Stimulated activated CD8-positive, alpha-beta memory T cell treated with anti-CD3 and anti-CD28 coated beads, Interleukin-4, amount 100 ng/mL, for 1 hour (primary cell): ENCODE measurements around the gene OR7A17.

Experiments
- DNase-seq, 2 donors: peaks; one replicate each; pipeline ENCODE4 v3.0.0-alpha.2; 2020; ENCODE audit warnings: low read depth in 2 of 2, low spot score in 1 of 2

Gene OR7A17

DNA sequence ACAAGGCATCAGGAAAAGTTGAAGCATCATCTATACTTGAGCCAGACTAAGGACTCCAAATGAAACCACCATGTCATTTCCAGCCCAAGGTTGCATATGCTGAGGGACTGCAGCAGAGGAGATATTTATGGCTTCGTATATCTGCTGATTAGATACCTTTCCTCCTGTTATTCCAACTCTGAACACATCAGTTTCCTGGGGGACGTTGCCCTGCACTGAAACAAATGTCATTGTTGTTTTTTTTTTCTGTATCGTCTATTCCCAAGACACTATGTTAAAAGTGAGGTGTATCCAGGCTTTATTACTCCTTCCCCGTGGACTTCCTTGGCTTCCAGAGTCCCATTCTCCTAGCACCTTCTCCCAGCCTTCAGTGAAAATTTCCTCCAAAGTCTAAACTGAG is at the start of gene OR7A17:
Gene OR7A17 (minus strand): TSS at position 101 of the 400 bp plus-strand sequence. CDS start 4,777 bp downstream, outside the sequence.
- no peak for DNase-seq

DNA sequence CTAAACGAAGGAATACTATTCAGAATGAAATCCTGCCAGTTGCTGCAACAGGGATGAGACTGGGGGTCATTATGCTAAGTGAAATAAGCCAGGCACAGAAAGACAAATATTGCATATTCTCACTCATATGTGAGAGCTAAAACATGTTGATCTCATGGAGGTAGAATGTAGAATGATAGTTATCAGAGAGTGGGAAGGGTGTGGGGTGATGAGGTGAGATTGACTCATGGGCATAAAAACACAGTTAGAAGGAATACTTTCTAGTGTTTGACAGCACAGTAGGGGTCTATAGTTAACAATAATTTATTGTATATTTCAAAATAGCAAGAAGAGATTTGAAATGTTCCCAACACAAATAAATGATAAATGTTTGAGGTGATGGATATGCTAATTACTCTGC is 47.6 kb upstream of the OR7A17 start:
- DNase-seq, result no peak

DNA sequence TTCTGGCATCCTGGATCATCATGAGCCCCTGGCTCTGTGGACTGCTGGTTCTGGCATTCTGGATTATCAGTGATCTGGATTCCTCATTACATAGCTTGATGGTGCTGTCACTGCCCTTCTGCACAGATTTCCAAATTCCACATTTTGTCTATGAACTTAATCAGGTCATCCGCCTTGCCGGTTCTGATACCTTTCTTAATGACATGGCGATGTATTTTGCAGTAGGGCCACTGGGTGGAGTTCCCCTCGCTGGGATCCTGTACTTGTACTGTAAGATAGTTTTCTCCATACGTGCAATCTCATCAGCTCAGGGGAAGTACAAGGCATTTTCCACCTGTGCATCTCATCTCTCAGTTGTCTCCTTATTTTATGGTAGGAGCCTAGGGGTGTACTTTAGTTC is 30.9 kb upstream of the OR7A17 start:
- no peak for DNase-seq

DNA sequence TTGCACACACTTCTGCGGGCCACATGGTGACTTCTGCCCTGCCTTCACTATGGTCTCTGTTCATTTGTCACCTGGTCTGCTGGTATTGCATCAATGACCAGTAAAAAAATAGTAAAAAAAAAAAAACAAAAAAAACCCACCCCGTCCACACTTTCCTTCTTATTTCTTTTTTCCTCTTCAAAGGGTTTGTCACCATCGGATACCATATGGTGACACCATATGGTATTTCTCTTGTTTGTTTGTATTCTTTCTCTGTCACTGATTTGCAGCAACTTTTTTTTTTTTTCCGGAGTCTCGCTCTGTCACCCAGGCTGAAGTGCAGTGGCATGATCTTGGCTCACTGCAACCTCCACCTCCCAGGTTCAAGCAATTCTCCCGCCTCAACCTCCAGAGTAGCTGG is 29.2 kb upstream of the OR7A17 start:
- DNase-seq, result no peak

DNA sequence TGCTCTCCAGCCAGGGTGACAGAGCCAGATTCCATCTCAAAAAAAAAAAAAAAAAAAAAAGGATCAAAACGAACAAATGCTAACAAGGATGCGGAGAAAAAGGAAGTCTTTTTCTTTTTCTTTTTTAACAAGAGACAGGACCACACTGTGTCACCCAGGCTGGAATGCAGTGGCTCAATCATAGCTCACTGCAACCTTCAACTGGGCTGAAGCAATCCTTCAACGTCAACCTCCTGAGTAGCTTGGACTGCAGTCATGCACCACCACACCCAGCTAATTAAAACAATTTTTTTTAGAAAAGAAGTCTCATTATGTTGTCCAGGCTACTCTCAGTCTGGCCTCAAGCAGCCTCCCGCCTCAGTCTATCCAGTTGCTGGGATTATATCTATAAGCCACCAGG is 20.8 kb upstream of the OR7A17 start:
- DNase-seq, result no peak

DNA sequence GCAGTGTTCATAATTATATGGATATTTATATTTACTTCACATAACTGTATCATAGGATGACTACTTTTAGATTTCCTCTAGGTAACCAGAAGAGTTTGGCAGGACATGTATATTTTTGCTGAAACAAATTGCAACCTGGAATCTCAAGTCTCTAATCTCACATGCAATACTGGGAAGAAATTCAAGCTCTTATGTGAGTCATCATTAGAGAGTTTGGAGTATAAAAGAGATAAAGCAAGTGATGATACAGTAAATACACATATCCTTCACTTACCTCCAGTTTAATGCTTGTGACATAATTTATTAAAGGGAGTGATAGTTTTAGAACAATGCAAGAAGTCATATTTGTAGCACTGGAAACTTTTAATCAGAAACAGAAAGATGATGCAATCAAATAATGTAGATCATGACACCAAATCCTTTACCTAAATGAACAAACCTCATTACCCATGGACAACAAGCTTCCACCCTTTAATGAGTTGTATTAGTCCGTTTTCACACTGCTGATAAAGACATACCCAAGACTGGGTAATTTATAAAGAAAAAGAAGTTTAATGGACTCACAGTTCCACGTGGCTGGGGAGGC is 15.8 kb upstream of the OR7A17 start:
- DNase-seq, result no peak

DNA sequence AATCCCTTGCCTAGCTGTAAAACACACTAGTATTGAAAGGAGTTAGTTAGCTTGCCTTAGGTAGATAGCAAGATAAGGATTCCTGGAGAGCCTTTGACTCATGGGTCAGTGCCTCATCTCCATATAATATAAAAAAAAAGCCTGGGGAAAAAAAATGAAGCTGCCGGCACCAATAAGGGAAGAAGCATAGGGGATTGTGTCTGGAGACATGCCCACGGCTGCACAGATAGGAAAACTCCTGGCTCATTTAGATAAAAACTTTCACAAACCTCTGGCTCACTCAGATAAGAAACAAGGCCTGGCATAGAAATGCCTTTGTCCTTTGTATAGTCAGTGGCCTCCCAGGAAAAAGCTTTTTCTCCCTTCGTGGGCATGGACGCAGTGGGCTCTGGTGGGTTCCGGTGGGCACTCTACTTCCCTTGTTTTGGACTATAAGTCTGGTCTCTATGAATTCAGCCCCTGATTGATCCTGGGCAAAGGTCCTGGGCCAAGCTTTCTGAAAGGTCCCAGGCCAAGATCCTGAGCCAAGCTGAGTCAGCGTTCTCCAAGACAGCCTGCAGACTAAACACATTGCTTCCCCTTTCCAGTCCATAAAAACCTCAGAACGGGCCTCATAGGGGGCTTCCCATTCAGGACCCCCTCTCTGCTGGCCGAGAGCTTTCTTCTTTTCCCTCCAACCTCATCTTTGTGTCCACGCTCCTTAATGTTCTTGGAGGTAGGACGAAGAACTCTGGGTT is 4.9 kb upstream of the OR7A17 start:
- DNase-seq, result no peak

DNA sequence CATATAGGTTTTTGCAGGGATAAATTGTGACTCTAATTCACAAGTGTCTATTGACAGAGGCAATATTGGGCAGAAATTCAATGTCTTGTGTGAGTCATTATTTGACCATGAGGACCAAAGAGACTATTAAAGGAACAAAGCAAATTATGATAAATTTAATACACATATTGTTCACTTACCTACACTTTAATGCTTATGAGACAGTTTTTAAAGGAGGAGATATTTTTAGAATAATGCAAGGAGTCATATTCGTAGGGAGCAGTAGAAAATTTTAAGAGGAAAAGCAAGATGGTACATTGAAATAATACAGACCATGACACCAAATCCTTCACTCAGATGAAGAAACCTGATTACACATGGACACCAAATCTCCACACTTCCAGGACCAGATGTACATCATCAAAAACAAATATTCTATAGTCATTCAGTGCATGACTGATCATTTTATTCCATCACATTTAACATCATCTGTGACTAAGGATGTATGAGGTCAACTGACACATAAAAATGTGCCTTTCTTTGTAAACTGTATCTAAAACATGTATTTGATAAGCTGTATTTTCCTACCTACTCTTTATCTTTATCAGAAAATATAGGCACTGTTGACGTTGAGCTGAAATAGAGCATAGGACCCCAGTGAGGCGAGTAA is 4.2 kb upstream of the OR7A17 start:
- DNase-seq, result no peak

DNA sequence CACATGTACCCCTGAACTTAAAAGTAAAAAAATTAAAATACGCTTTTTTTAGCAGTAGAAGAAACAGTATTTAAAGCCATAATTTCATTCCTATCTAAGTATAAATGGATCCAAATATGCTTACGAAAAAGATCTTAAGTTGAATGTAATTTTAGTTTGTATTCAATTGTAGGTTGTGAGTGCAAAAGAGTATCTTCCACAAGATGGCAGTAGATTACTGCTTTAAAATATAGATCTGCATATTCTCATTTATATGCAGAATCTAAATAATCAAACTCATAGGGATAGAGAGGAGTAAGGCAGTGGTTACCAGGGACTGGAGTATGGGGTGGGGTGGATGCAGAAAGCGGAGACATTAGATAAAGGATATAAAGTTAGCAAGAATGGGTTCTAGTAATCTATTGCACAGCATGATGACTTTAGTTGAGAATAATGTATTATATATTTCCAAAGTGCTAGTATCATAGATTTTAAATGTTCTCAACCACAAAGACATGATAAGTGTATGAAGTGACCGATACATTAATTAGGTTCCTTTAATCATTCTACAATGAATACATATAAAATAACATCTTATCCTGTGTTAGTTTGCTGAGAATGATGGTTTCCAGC is 14.2 kb downstream of the OR7A17 start:
- no peak for DNase-seq

DNA sequence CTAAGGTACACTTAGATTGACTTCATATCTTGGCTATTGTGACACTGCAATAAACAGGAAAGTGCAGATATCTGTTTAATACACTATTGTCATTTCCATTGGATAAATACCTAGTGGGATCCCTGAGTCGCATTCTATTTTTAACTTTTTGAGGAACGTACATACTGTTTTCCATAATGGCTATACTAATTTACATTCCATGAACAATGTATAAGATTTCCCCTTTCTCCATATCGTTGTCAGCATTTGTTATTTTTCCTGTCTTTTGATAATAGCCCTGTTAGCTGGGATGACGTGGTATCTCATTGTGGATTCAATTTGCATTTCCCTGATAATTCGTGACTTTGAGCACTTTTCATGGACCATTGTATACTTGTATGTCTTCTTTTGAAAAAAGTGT is 17.4 kb downstream of the OR7A17 start:
- DNase-seq, result no peak

DNA sequence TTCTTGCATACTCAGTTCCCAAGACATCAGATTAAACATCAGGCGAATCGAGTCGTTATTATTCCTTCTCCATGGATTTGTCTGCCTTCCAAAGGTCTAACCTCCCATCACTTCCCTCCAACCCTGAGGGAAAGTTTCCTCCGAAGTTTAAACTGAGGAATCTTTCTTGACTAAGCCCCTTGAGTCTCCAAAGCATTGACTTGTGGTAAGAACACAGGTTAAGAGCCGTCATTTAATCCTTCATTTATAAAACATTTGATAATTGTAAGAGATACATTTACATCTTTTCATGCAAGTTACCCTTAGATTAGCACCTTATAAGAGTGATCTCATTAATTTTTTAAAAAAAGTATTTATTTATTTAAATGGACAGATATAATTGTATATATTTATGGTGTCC is 37.1 kb downstream of the OR7A17 start, which contains the start of gene OR7A10:
Gene OR7A10 (minus strand): TSS at position 101 of the 400 bp plus-strand sequence. CDS start 7,045 bp downstream, outside the sequence.
- DNase-seq, result no peak

DNA sequence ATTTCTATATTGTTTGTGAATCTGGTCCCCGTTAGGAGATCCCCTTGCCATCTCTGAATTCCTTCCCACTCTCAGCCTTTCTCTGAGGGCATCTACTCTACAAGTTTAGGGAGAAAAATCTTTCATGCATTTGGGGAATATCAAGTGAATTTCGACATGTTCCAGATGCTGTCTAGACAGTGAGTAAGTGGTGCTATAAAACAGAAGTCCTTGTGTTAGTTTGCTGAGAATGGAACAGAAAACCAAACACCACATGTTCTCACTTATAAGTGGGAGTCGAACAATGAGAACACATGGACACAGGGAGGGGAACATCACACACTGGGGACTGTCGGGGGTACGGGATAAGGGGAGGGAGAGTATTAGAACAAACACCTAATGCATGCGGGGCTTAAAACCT is 42.4 kb downstream of the OR7A17 start:
- no peak for DNase-seq

DNA sequence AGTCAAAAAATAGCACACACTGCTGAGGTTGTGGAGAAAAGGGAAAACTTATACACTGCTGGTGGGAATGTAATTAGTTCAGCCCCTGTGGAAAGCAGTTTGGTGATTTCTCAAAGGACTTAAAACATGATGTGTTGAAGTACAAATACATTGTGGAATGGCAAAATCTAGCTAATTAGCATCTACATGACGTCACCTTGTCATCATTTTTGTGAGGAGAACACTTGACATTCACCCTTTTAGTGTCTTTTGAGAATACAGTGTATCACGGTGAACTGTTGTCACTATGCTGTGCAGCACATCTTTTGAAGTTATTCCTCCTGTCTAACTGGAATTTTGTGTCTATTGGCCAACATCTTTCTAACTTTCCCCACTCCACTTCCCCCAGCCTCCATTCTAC is 42.8 kb downstream of the OR7A17 start:
- no peak for DNase-seq

DNA sequence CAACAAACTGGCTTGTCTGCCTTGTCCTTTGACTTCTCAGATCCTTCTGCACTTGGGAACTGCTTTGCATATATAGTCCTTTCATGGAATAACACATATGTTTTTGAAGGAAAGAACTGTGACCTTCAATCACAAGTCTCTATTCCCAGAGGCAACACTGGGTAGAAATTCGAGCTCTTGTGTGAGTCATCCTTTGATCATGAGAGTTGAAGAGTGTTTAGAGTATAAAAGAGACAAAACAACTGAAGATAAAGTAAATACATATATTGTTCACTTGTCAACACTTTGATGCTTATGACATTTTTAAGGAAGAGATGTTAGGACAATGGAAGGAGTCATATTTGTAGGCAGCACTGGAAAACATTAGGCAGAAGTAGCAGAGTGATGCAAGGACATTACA is 45.7 kb downstream of the OR7A17 start:
- no peak for DNase-seq

DNA sequence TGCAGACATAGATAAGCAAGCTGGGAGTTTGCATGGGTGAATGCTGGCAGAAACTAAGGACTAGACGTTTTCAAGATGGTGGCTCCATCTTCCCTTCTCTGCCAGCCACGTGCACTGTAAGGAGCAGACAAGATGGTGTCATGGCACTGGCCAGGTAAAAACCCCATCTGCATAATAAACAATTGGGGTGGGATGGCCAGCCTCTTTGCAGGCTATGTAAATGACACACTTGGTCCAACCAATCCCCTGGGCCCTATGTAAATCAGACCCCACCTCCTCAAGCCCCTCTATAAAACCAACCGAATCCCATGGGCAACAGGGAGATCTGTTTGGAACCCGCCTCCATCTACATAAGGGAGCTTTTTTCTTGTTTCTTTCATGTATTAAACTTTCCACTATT is 48.5 kb downstream of the OR7A17 start:
- DNase-seq, result no peak

DNA sequence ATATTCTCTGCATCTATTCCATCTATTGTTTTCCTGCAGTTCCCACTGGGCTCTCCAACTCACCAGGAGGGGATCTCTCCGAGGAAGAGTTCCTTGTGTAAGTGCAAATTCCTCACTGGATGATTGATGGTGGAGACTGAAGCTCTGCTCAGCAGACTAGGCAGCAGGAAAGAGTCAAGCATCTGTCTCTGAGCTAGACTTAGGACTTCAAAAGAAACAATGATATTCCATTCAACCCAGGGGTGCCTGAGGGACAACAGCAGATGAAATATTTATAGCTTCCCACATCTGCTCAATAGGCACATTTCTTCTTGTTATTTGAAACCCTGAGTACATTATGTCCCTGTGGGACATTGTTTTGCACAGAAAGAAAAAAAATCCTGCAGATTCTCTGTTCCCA is 50.9 kb downstream of the OR7A17 start, which contains the start of the genes OR7A5 and OR7C1:
Gene OR7A5 (minus strand): TSS at position 175 of the 400 bp plus-strand sequence. CDS start 6,944 bp downstream, outside the sequence.
Gene OR7C1 (minus strand): TSS at position 175 of the 400 bp plus-strand sequence. CDS start 35,049 bp downstream, outside the sequence.
- no peak for DNase-seq

DNA sequence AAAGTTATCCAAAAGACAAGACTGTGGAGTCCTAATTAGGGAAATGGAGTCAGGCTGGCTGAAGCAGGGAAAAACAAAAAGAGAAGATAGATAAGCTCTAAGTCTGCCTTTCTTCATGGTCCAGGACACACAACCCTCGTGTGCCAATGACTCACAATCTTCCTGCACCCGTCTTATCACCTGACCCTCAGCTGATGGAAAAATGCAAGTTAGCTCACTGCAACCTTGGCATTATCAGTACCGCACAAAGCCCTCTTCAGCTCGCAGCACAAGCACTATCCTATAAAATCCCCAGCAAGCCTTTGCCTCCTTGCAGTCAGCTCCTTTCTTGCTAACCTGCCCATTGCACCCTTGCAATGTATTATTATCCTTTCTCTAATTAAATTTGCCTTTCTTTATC is 55.2 kb downstream of the OR7A17 start:
- DNase-seq, result no peak
